ENCODE data around the gene TNRC18. TPM values are rescaled to one million over a fixed set of nuclear protein-coding genes. Genes with fewer than 3 reads are reported as not detected.
A peak's percentile ranks its signal among the peaks of the same experiment; 100 is the strongest.

TNRC18 gene
- total and polyA plus RNA-seq, 2 donors (not counting 1 experiment from before 2014, with no cell fraction given) = 17.8 to 75.0 TPM

- Histone ChIP-seq H2AFZ (ENCODE audit: insufficient read depth, low read depth, low read length, poor library complexity, severe bottlenecking) (peak overlapping the region; percentile 30), H3K4me2 (replicated peaks; ENCODE audit: low read depth, low read length, poor library complexity, severe bottlenecking) (peak overlapping the region; percentile 97), H3K9me3 (ENCODE audit: control extremely low read depth in 1 of 3, control insufficient read depth in 2 of 3, insufficient read depth in 1 of 3, low read length in 2 of 3) (peaks cover 0 to 36% (median 0%) of the 10 kb centered on the region in 3 donors), H4K20me1 (ENCODE audit: control insufficient read depth, insufficient read depth, low read length, poor library complexity, severe bottlenecking) (peaks cover 56% of the 10 kb centered on the region), H3K9ac (ENCODE audit: low read length) (peak overlapping the region; percentile 55), H3K27me3 (replicated peaks in 1 of 4; ENCODE audit: control extremely low read depth in 1 of 4, control insufficient read depth in 3 of 4, insufficient read depth in 4 of 4, low read length in 3 of 4) (peaks cover 0 to 77% (median 45%) of the 10 kb centered on the region in 4 experiments), H3K4me1 (ENCODE audit: control insufficient read depth in 2 of 2, insufficient read depth in 2 of 2, low read length in 2 of 2) (peaks cover 62 to 65% of the 10 kb centered on the region in 2 donors), H3K4me3 (ENCODE audit: control extremely low read depth in 1 of 5, extremely low read depth in 1 of 5, insufficient read depth in 1 of 5, low read depth in 2 of 5, low read length in 4 of 5) (peak overlapping the region; percentile 7 to 49 (median 35)), H3K27ac (ENCODE audit: low read length in 2 of 2) (no peak overlapping the region), H3K36me3 (replicated peaks in 1 of 2; ENCODE audit: control extremely low read depth in 1 of 2, control insufficient read depth in 1 of 2, extremely low read depth in 1 of 2, insufficient read depth in 2 of 2, low read length in 1 of 2) (no peaks in the 10 kb centered on the region), H3K79me2 (ENCODE audit: control insufficient read depth, insufficient read depth, low read length) (peaks cover 4% of the 10 kb centered on the region)
- WGBS (ENCODE audit: insufficient coverage) = 2% methylated on average over 85 of the region's 85 CpGs
- Mint-ChIP-seq H3K4me3 (peak overlapping the region; percentile 76), H3K27me3 (peaks cover 33% of the 10 kb centered on the region), H3K27ac (peak overlapping the region; percentile 37), H3K4me1 (peaks cover 44% of the 10 kb centered on the region), H3K9me3 (ENCODE audit: insufficient read depth) (no peaks in the 10 kb centered on the region)
- CTCF ChIA-PET = interaction anchor here (0.7 to 0.8 kb wide), 2 partner anchors 106 to 155 kb away, joined by 3 to 4 read pairs; no protein-coding TSS in a partner anchor
- peak; percentile 5 for ATAC-seq (ENCODE audit: low read depth)
- POLR2A ChIA-PET = interaction anchor here (0.5 to 0.6 kb wide), 3 partner anchors 11 to 101 kb away, joined by 3 to 5 read pairs (median 4); no protein-coding TSS in a partner anchor
- intact Hi-C loops (cut with micrococcal nuclease) = loop anchor here (5.0 kb wide), 1 partner anchor 188 kb away; no protein-coding TSS in a partner anchor
- TF ChIP-seq EZH2 (IDR thresholded peaks at IDR 0.05; ENCODE audit: borderline replicate concordance, insufficient read depth, low read depth, low read length, poor library complexity, severe bottlenecking) (no peak), CTCF (IDR thresholded peaks at IDR 0.05) (no peak)
- peak; percentile 71 for DNase-seq
These were observed 3.4 kb downstream of the TNRC18 start for GRCh38 chr7:5420067-5420880.

Data from B cell (primary cell).